ENCODE results near the gene DCAF10. TPM values are rescaled to one million over a fixed set of nuclear protein-coding genes. Genes with fewer than 3 reads are reported as not detected.

DCAF10 gene
- total RNA-seq, 1 experiment from 2014 or later: 22.6 TPM

DNA sequence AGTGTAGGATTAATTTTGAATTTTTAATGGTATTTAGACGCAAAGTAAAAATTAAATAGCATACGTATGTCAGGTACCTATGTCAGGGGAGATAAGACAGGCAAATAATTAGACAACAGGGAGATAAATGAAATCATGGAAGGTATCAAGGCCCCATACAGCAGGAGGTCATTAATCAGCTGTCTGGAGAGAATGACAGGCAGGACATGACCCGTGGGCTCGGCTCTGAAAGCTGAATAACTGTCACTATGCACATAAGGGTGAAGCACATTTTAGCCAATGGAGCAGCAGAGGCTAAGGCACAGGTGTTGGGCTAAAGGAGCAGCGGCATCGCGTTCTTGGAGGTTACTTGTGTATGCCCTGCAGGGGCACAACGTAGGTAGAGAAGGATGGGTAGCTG lies 91.5 kb downstream of the DCAF10 start:
- no peak for DNase-seq
- TF ChIP-seq, protein P1, sequence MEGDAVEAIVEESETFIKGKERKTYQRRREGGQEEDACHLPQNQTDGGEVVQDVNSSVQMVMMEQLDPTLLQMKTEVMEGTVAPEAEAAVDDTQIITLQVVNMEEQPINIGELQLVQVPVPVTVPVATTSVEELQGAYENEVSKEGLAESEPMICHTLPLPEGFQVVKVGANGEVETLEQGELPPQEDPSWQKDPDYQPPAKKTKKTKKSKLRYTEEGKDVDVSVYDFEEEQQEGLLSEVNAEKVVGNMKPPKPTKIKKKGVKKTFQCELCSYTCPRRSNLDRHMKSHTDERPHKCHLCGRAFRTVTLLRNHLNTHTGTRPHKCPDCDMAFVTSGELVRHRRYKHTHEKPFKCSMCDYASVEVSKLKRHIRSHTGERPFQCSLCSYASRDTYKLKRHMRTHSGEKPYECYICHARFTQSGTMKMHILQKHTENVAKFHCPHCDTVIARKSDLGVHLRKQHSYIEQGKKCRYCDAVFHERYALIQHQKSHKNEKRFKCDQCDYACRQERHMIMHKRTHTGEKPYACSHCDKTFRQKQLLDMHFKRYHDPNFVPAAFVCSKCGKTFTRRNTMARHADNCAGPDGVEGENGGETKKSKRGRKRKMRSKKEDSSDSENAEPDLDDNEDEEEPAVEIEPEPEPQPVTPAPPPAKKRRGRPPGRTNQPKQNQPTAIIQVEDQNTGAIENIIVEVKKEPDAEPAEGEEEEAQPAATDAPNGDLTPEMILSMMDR (conservative IDR thresholded peaks at IDR 0.05): no peak
- no peak for TF ChIP-seq EZH2 (IDR thresholded peaks at IDR 0.05; ENCODE audit: low read depth)
- H3K27ac ChIP-seq: no peak overlapping the region
- ChIA-PET POLR2A (ENCODE audit: unreplicated experiment) (no interaction called here), CTCF (no interaction called here)
- H3K9me3 ChIP-seq (ENCODE audit: insufficient read depth, low read depth): no peaks in the 10 kb centered on the region
- no peaks in the 10 kb centered on the region for H3F3A ChIP-seq (ENCODE audit: insufficient read depth, low read depth)
- H3K4me1 ChIP-seq (replicated peaks; ENCODE audit: insufficient read depth): no peaks in the 10 kb centered on the region
- no peaks in the 10 kb centered on the region for H3K79me2 ChIP-seq (ENCODE audit: low read depth)
- intact Hi-C loops (cut with micrococcal nuclease; ENCODE audit: unreplicated experiment): no loop called here
- H3K4me3 ChIP-seq: no peak overlapping the region
- BruUV-seq (replicated peaks): no TSS peak
- H3K9me2 ChIP-seq (ENCODE audit: insufficient read depth): no peaks in the 10 kb centered on the region
- H4K20me1 ChIP-seq (ENCODE audit: insufficient read depth): no peaks in the 10 kb centered on the region
- no peak overlapping the region for H3K4me2 ChIP-seq
- no peak overlapping the region for H2AFZ ChIP-seq
- H3K36me3 ChIP-seq (ENCODE audit: low read depth): no peaks in the 10 kb centered on the region
- no peaks in the 10 kb centered on the region for H3K27me3 ChIP-seq (ENCODE audit: insufficient read depth, low read depth)

DNA sequence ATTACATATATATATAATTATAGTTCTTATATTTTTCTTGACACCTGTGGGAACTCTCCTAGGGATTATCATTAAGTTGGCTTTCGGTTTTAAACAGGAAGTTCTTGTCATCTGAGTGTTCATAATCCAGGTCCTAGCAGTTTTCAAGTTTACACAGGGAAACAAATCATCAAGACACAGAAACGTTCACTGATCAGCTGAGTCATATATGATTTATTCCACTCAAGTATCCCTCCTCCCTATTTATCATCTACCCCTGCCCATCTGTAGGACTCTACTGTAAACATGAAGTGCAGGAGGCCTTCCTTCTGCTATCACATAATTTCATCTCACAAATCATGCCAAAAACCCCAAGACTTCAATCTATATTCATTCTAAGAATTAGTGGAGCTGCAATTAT lies 97.1 kb downstream of the DCAF10 start:
- H3K4me3 ChIP-seq: no peak overlapping the region
- H3K9me3 ChIP-seq (ENCODE audit: insufficient read depth, low read depth): no peaks in the 10 kb centered on the region
- intact Hi-C loops (cut with micrococcal nuclease; ENCODE audit: unreplicated experiment): no loop called here
- H3K36me3 ChIP-seq (ENCODE audit: low read depth): peaks cover 7% of the 10 kb centered on the region; the same call in 1 of the 2 replicates
- H3K79me2 ChIP-seq (ENCODE audit: low read depth): peaks cover 14% of the 10 kb centered on the region; the same call in 1 of the 2 replicates
- no peaks in the 10 kb centered on the region for H3K27me3 ChIP-seq (ENCODE audit: insufficient read depth, low read depth)
- H3F3A ChIP-seq (ENCODE audit: insufficient read depth, low read depth): peaks cover 2% of the 10 kb centered on the region; the same call in 1 of the 2 replicates
- ChIA-PET CTCF (no interaction called here), POLR2A (ENCODE audit: unreplicated experiment) (no interaction called here)
- no peak overlapping the region for H3K4me2 ChIP-seq
- no peak overlapping the region for H2AFZ ChIP-seq
- no peak for DNase-seq
- no peak overlapping the region for H3K27ac ChIP-seq
- no peaks in the 10 kb centered on the region; the same call in 1 of the 2 replicates for H4K20me1 ChIP-seq (ENCODE audit: insufficient read depth)
- TF ChIP-seq EZH2 (IDR thresholded peaks at IDR 0.05; ENCODE audit: low read depth): no peak
- TF ChIP-seq, protein P1 (conservative IDR thresholded peaks at IDR 0.05): no peak
- no peaks in the 10 kb centered on the region for H3K9me2 ChIP-seq (ENCODE audit: insufficient read depth)
- BruUV-seq (replicated peaks): no TSS peak
- peaks cover 9% of the 10 kb centered on the region for H3K4me1 ChIP-seq (replicated peaks; ENCODE audit: insufficient read depth)

DNA sequence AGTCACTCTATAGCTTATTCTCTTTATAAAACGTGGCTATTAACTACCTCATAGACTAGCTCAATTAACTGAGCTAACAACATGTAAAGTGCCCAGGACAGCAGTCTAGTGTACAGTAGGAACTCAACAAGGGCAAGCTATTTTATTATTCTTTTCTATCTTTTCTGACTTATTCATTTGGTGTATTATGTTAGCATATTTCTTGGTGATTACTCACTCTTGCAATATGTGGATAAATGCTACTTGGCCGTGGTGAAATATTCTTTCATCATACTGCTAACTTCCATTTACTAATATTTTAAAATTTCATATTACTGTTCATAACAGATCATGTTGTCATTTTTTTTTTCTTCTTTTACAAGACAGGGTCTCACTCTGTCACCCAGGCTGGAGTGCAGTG lies 98.4 kb downstream of the DCAF10 start:
- Histone ChIP-seq H2AFZ (no peak overlapping the region), H3F3A (ENCODE audit: insufficient read depth, low read depth) (peaks cover 9% of the 10 kb centered on the region; the same call in 1 of the 2 replicates), H3K9me3 (ENCODE audit: insufficient read depth, low read depth) (no peaks in the 10 kb centered on the region), H3K27me3 (ENCODE audit: insufficient read depth, low read depth) (no peaks in the 10 kb centered on the region), H3K4me1 (replicated peaks; ENCODE audit: insufficient read depth) (peaks cover 11% of the 10 kb centered on the region), H3K79me2 (ENCODE audit: low read depth) (peaks cover 22% of the 10 kb centered on the region; the same call in 1 of the 2 replicates), H3K4me2 (no peak overlapping the region), H3K36me3 (ENCODE audit: low read depth) (peaks cover 7% of the 10 kb centered on the region; the same call in 1 of the 2 replicates), H3K4me3 (no peak overlapping the region), H4K20me1 (ENCODE audit: insufficient read depth) (no peaks in the 10 kb centered on the region; the same call in 1 of the 2 replicates), H3K9me2 (ENCODE audit: insufficient read depth) (no peaks in the 10 kb centered on the region), H3K27ac (no peak overlapping the region)
- intact Hi-C loops (cut with micrococcal nuclease; ENCODE audit: unreplicated experiment): no loop called here
- POLR2A ChIA-PET (ENCODE audit: unreplicated experiment): no interaction called here
- CTCF ChIA-PET: no interaction called here
- no peak for TF ChIP-seq EZH2 (IDR thresholded peaks at IDR 0.05; ENCODE audit: low read depth)
- TF ChIP-seq, protein P1 (conservative IDR thresholded peaks at IDR 0.05): no peak
- BruUV-seq (replicated peaks): no TSS peak
- DNase-seq: no peak
